ENCODE results near the gene TRMT10C. TPM values are rescaled to one million over a fixed set of nuclear protein-coding genes. Genes with fewer than 3 reads are reported as not detected.
"Not testable (repeated sequence)": the region's sequence is repeated elsewhere in the genome, so short reads cannot be mapped to it uniquely, and the experiment has no call there.

The TRMT10C gene
- total RNA-seq, 6 experiments from 2014 or later, result 19.9 to 26.9 (median 22.0) TPM

DNA sequence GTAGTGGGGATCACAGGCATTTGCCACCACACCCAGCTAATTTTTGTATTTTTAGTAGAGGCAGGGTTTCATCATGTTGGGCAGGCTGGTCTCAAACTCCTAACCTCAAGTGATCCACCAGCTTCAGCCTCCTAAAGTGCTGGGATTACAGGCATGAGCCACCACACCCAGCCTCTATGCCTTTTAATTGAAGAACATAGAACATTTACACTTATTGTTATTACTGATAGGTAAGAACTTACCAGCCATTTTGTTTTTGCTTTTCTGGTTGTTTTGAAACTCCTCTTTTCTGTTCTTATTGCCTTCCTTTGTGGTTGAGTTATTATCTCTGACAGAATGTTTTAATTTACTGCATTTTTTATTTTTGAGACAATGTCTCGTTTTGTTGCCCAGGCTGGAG lies 41.5 kb downstream of the TRMT10C start:
- DNase-seq, result no peak
- H3K4me1 Mint-ChIP-seq (ENCODE audit: low read depth), result no peaks in the 10 kb centered on the region
- TF ChIP-seq, protein P1, sequence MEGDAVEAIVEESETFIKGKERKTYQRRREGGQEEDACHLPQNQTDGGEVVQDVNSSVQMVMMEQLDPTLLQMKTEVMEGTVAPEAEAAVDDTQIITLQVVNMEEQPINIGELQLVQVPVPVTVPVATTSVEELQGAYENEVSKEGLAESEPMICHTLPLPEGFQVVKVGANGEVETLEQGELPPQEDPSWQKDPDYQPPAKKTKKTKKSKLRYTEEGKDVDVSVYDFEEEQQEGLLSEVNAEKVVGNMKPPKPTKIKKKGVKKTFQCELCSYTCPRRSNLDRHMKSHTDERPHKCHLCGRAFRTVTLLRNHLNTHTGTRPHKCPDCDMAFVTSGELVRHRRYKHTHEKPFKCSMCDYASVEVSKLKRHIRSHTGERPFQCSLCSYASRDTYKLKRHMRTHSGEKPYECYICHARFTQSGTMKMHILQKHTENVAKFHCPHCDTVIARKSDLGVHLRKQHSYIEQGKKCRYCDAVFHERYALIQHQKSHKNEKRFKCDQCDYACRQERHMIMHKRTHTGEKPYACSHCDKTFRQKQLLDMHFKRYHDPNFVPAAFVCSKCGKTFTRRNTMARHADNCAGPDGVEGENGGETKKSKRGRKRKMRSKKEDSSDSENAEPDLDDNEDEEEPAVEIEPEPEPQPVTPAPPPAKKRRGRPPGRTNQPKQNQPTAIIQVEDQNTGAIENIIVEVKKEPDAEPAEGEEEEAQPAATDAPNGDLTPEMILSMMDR (IDR thresholded peaks at IDR 0.05), result no peak
- H3K36me3 Mint-ChIP-seq (ENCODE audit: low read depth), result peaks cover 9% of the 10 kb centered on the region
- H3K9me3 Mint-ChIP-seq, result no peaks in the 10 kb centered on the region
- no peak overlapping the region for H3K27ac Mint-ChIP-seq
- H3K4me3 Mint-ChIP-seq, result no peak overlapping the region
- no peaks in the 10 kb centered on the region for H3K27me3 Mint-ChIP-seq (ENCODE audit: insufficient read depth)

DNA sequence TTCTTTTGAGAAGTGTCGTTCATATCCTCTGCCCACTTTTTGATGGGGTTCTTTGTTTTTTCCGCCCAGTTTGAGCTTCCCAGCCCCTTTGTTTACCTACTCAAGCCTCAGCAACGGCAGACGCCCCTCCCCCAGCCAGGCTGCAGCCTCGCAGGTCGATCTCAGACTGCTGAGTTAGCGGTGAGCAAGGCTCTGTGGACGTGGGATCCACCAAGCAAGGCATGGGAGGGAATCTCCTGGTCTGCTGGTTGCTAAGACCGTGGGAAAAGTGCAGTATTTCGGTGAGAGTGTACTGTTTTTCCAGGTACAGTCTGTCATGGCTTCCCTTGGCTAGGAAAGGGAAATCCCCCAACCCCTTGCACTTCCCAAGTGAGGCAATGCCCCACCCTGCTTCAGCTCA lies 43.7 kb downstream of the TRMT10C start:
- not testable (repeated sequence) for H3K4me3 Mint-ChIP-seq; H3K9me3 Mint-ChIP-seq; H3K27me3 Mint-ChIP-seq (ENCODE audit: insufficient read depth); H3K27ac Mint-ChIP-seq; H3K4me1 Mint-ChIP-seq (ENCODE audit: low read depth); DNase-seq; H3K36me3 Mint-ChIP-seq (ENCODE audit: low read depth)

DNA sequence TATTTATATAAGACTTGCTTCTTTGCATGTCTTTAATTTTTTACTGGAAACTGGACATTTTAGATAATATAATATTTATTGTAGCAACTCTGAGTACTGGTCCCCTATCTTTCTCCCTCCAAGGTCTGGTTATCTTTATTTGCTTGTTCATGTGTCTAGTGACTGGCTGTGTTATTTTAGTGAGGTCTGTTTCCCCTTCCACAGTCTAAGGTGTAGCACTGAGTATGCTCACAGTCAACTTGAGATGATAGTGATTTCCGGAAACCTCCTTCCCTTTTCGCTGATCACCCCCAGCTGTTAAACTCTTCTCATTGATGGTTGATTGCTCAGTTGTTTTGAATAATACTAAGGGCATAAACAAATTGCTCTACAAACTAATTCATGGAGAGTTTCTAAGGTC lies 49.4 kb downstream of the TRMT10C start:
- H3K27ac Mint-ChIP-seq, result no peak overlapping the region
- no peaks in the 10 kb centered on the region; the same call in 1 of the 2 replicates for H3K27me3 Mint-ChIP-seq (ENCODE audit: insufficient read depth)
- TF ChIP-seq, protein P1 (IDR thresholded peaks at IDR 0.05), result no peak
- H3K4me3 Mint-ChIP-seq, result no peak overlapping the region
- no peak for DNase-seq
- H3K9me3 Mint-ChIP-seq, result no peaks in the 10 kb centered on the region
- no peaks in the 10 kb centered on the region for H3K4me1 Mint-ChIP-seq (ENCODE audit: low read depth)
- no peaks in the 10 kb centered on the region for H3K36me3 Mint-ChIP-seq (ENCODE audit: low read depth)

DNA sequence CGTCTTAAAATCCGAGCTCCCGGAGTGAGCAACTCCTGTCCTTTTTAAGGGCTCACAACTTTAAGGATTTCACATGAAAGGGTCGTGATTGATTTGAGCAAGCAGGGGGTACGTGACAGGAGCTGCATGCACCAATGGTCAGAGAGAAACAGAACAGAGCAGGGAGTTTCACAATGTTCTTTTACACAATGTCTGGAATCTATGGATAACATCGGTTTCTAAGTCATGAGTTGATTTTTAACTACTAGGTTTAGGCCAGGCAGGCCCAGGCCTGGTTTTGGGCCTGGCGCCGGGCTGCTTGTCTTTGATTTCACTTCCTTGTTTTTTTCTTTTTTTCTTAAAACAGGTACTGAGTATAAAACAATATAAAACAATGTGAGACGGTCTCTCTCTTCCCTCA lies 51.3 kb downstream of the TRMT10C start:
- H3K27me3 Mint-ChIP-seq (ENCODE audit: insufficient read depth); H3K27ac Mint-ChIP-seq; H3K4me1 Mint-ChIP-seq (ENCODE audit: low read depth); H3K9me3 Mint-ChIP-seq; H3K4me3 Mint-ChIP-seq; H3K36me3 Mint-ChIP-seq (ENCODE audit: low read depth); DNase-seq: not testable (repeated sequence)

DNA sequence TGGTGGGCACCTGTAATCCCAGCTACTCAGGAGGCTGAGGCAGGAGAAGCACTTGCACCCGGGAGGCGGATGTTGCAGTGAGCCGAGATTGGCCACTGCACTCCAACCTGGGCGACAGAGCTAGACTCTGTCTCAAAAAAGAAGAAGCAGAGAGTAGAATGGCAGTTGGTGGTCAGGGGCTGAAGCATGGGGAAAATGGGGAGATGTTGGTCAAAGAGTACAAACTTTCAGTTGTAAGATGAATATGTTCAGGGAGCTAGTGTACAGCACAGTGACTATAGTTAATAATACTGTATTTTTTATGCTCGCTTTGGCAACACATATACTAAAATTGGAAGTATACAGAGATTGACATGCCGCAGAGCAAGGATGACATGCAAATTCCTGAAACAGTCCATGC lies 53.9 kb downstream of the TRMT10C start:
- TF ChIP-seq, protein P1 (IDR thresholded peaks at IDR 0.05), result no peak
- H3K27ac Mint-ChIP-seq, result no peak overlapping the region

More for the DNA sequence above, 53.9 kb downstream of the TRMT10C start:
- H3K36me3 Mint-ChIP-seq (ENCODE audit: low read depth), result no peaks in the 10 kb centered on the region; the same call in 1 of the 2 replicates
- no peak overlapping the region for H3K4me3 Mint-ChIP-seq
- H3K4me1 Mint-ChIP-seq (ENCODE audit: low read depth), result no peaks in the 10 kb centered on the region
- H3K9me3 Mint-ChIP-seq, result no peaks in the 10 kb centered on the region; the same call in 1 of the 2 replicates
- no peak for DNase-seq
- H3K27me3 Mint-ChIP-seq (ENCODE audit: insufficient read depth), result no peaks in the 10 kb centered on the region

Other genes starting within 250 kb of the TRMT10C start
- gene IMPG2, start 241.3 kb upstream of the TRMT10C start, total RNA-seq (2021; fragmentation: NEBNext Ultra II Directional; extraction: Animal tissue kit (Norgen Biotek cat#: 25700)), result under 1 TPM; 0.05 to 0.08 (median 0.06) TPM
- 1 to 10 TPM; 4.1 to 6.7 (median 5.6) TPM for gene SENP7, start 48.7 kb upstream of the TRMT10C start, total RNA-seq (2021; fragmentation: NEBNext Ultra II Directional; extraction: Animal tissue kit (Norgen Biotek cat#: 25700))
- gene PCNP, start 12.3 kb downstream of the TRMT10C start, total RNA-seq (2021; fragmentation: NEBNext Ultra II Directional; extraction: Animal tissue kit (Norgen Biotek cat#: 25700)), result 100 to 1,000 TPM; 161 to 205 (median 180) TPM
- gene ZBTB11, start 115.3 kb downstream of the TRMT10C start, total RNA-seq (2021; fragmentation: NEBNext Ultra II Directional; extraction: Animal tissue kit (Norgen Biotek cat#: 25700)), result 10 to 100 TPM; 13.0 to 16.3 (median 15.5) TPM
- gene RPL24, start 124.8 kb downstream of the TRMT10C start, total RNA-seq (2021; fragmentation: NEBNext Ultra II Directional; extraction: Animal tissue kit (Norgen Biotek cat#: 25700)), result 1,000 to 10,000 TPM in 5 of 6 experiments, 100 to 1,000 TPM in 1; 995 to 1,172 (median 1,151) TPM
- gene CEP97, start 162.7 kb downstream of the TRMT10C start, total RNA-seq (2021; fragmentation: NEBNext Ultra II Directional; extraction: Animal tissue kit (Norgen Biotek cat#: 25700)), result 10 to 100 TPM; 10.6 to 17.4 (median 14.0) TPM
- gene NXPE3, start 217.3 kb downstream of the TRMT10C start, total RNA-seq (2021; fragmentation: NEBNext Ultra II Directional; extraction: Animal tissue kit (Norgen Biotek cat#: 25700)), result 10 to 100 TPM; 37.7 to 44.3 (median 41.0) TPM